Osteoblast (primary cell): ENCODE results near the gene C2orf42. TPM values are rescaled to one million over a fixed set of nuclear protein-coding genes. Genes with fewer than 3 reads are reported as not detected.

ENCODE experiments used
- DNase-seq: peaks from one replicate; pipeline ENCODE4 v3.0.0; 2011; ENCODE audit warnings: low spot score, mixed read lengths; ENCODE audit not compliant: insufficient read length; ENCODE audit errors: missing footprints
- H2AFZ ChIP-seq: 2 replicates; pipeline ENCODE4 v1.6.0; 2011; ENCODE audit warnings: mild to moderate bottlenecking, low read length
- H3K27ac ChIP-seq: 2 replicates; pipeline ENCODE4 v1.5.1; 2011; ENCODE audit warnings: mild to moderate bottlenecking, low read depth, low read length, moderate library complexity
- H3K27me3 ChIP-seq: 2 replicates; pipeline ENCODE4 v1.6.0; 2012; ENCODE audit warnings: mild to moderate bottlenecking, control low read depth, inconsistent platforms, low read length, moderate library complexity; ENCODE audit not compliant: insufficient read depth
- H3K36me3 ChIP-seq: 2 replicates; pipeline ENCODE4 v1.5.1; 2011; ENCODE audit warnings: mild to moderate bottlenecking, low read length, control low read depth, moderate library complexity; ENCODE audit not compliant: insufficient read depth
- H3K4me1 ChIP-seq: 2 replicates; pipeline ENCODE4 v1.5.1; 2011; ENCODE audit warnings: mild to moderate bottlenecking, low read length, control low read depth, moderate library complexity; ENCODE audit not compliant: insufficient read depth
- H3K4me2 ChIP-seq: 2 replicates; pipeline ENCODE4 v1.6.0; 2011; ENCODE audit warnings: mild to moderate bottlenecking, low read length; ENCODE audit not compliant: insufficient read depth
- H3K4me3 ChIP-seq: fragments of 200-600 bp; sonication (generic); 3 replicates; pipeline ENCODE4 v1.5.1; 2012; ENCODE audit warnings: mild to moderate bottlenecking, low read length, inconsistent platforms; ENCODE audit not compliant: insufficient read depth
- H3K79me2 ChIP-seq: 2 replicates; pipeline ENCODE4 v1.6.0; 2012; ENCODE audit warnings: mild to moderate bottlenecking, low read length, control low read depth, inconsistent platforms; ENCODE audit not compliant: insufficient read depth
- H3K9me3 ChIP-seq: 2 replicates; pipeline ENCODE4 v1.5.1; 2011; ENCODE audit warnings: low read depth, low read length, control low read depth
- H4K20me1 ChIP-seq: 2 replicates; pipeline ENCODE4 v1.6.0; 2012; ENCODE audit warnings: mild to moderate bottlenecking, low read length, control low read depth; ENCODE audit not compliant: insufficient read depth
- CTCF ChIP-seq: IDR thresholded peaks from 2 replicates; pipeline ENCODE4 v1.5.1; 2011; ENCODE audit warnings: mild to moderate bottlenecking, low read depth, low read length, moderate library complexity; ENCODE audit errors: extremely low read depth
- total RNA-seq: library from RNA; depleted of rRNA; stranded (reverse); fragments of >200 nt; gene quantifications from 2 replicates; pipeline ENCODE4 v1.2.3, GENCODE V29; 2012

Gene C2orf42
- total RNA-seq, 1 donor, result 25.0 TPM

DNA sequence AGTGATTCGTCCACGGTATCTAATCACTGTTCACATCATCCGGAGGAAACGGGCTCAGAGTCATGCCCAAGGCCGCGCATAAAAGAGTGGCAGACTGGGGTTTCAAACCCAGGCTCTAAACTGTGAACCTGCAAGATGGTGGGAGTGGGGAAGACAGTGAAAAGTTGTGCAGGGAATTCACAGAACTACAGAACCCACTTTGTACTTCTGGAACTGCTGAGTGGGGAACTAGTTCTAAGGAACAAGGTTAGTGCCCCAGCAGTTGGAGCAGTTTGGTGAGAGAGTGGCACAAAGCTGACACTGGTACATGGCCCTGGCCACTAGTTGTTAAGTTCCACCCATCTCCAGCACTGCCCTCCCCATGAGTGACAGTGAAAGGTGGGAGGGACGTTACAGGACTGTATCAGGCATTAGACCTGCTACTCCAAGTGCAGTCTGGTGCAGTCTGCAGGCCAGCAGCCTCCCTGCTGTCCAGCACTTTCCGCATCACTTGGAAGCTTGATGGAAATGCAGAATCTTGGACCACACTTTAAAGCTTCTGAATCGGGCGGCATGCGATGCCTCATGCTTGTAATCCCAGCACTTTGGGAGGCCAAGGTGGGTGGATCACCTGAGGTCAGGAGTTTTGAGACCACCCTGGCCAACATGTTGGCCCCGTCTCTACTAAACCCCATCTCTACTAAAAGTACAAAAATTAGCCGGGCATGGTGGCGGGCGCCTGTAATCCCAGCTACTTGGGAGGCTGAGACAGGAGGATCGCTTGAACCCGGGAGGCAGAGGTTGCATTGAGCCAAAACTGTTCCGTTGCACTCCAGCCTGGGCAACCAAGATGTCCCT, 47.3 kb downstream of the C2orf42 start:
- DNase-seq, result peak; percentile 79
- H3K27ac ChIP-seq, result peak overlapping the region; percentile 97
- no peak for TF ChIP-seq CTCF

DNA sequence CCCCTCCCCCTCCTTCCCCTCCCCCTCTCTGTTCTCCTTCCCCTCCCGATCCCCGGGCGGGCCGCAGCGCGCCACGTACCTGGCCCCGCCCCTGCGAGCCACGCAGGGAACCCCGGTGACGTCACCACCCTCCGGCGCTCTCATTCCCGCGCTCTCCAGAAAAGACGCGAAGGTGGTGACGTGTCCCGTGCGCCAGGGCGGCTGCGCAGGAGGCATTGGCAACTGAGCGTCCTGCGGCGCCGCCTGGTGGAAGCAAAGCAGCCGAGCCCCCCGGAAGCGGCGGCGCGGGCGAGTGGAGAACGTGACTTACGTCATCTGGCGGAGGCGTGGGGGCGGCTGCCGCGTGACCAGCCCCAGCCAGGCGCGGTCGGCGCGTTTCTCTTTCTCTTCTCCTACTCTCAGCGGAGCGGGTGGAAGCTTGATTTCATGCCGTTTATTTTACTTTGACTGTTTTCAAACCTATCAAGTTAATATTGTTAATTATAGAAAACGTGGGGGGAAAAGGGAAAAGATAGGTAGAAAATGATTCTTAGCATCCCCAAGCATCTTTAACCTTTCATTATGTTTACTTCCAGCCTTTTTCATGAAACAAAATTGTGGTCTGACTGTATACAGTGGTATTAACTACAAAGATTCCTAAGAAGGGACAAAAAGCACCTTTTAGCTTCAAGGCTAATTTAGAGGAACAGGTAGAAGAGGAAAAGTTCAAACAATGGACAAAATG, 48.1 kb downstream of the C2orf42 start:
- peaks cover 19% of the 10 kb centered on the region for H3K4me1 ChIP-seq
- H3K4me3 ChIP-seq, result peak overlapping the region; percentile 74
- peak overlapping the region; percentile 65 for H2AFZ ChIP-seq
- DNase-seq, result peak; percentile 99
- no peaks in the 10 kb centered on the region for H3K27me3 ChIP-seq
- H4K20me1 ChIP-seq, result no peaks in the 10 kb centered on the region
- H3K4me2 ChIP-seq, result peak overlapping the region; percentile 88
- no peaks in the 10 kb centered on the region for H3K9me3 ChIP-seq
- TF ChIP-seq CTCF, result peak; percentile 89
- H3K79me2 ChIP-seq, result no peaks in the 10 kb centered on the region
- no peaks in the 10 kb centered on the region for H3K36me3 ChIP-seq
- H3K27ac ChIP-seq, result peak overlapping the region; percentile 97

More for the DNA sequence above, 47.3 kb downstream of the C2orf42 start:
- Histone ChIP-seq H3K4me3 (peak overlapping the region; percentile 69), H3K27me3 (no peaks in the 10 kb centered on the region), H4K20me1 (no peaks in the 10 kb centered on the region), H3K4me1 (peaks cover 16% of the 10 kb centered on the region), H3K9me3 (no peaks in the 10 kb centered on the region), H3K4me2 (peak overlapping the region; percentile 88), H3K79me2 (no peaks in the 10 kb centered on the region), H3K36me3 (no peaks in the 10 kb centered on the region), H2AFZ (peak overlapping the region; percentile 65)

DNA sequence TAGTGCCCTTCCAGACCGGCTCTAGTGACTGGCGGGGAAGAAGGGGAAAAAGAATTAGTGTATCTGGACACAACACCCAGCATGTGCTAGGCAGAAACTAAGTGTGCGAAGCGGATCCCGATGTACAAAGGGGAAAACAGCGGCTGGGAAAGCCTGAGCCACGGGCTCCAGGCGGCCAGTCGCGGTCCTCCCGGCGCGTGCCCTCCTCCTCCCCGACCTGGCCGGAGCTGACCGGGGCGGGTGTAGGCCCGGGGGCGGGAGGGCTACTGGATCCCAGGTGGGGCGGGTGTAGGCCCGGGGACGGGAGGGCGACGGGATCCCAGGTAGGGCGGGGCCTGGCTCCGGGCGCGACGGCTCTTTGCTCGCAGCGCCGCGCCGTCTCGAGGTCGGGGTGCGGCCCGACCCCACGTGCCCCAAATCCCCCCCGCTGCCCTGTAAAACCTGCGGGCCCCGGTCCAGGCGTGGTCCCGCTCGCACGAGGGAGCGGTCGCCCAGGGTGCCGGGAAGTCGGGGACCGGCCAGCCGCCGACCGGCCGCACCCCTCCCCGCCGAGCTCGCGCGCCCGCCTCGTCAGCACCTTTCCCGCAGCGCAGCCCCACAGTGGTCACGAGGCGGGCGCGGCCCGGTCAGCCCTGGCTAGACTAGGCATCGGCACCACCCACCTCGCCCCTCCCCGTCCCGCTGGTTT, 48.8 kb downstream of the C2orf42 start:
- Histone ChIP-seq H3K4me1 (peaks cover 23% of the 10 kb centered on the region), H2AFZ (peak overlapping the region; percentile 61), H3K27ac (peak overlapping the region; percentile 62), H3K36me3 (no peaks in the 10 kb centered on the region), H3K27me3 (no peaks in the 10 kb centered on the region), H4K20me1 (no peaks in the 10 kb centered on the region), H3K79me2 (no peaks in the 10 kb centered on the region), H3K9me3 (no peaks in the 10 kb centered on the region), H3K4me2 (peak overlapping the region; percentile 68), H3K4me3 (peak overlapping the region; percentile 74)
- peak; percentile 89 for DNase-seq
- no peak for TF ChIP-seq CTCF
